AG08395 (cell line): ENCODE measurements around the gene VDR.

ENCODE experiments used
- DNase-seq: peaks from one replicate; pipeline ENCODE4 v3.0.0; 2012; ENCODE audit warnings: mixed read lengths, low spot score

Gene VDR

DNA sequence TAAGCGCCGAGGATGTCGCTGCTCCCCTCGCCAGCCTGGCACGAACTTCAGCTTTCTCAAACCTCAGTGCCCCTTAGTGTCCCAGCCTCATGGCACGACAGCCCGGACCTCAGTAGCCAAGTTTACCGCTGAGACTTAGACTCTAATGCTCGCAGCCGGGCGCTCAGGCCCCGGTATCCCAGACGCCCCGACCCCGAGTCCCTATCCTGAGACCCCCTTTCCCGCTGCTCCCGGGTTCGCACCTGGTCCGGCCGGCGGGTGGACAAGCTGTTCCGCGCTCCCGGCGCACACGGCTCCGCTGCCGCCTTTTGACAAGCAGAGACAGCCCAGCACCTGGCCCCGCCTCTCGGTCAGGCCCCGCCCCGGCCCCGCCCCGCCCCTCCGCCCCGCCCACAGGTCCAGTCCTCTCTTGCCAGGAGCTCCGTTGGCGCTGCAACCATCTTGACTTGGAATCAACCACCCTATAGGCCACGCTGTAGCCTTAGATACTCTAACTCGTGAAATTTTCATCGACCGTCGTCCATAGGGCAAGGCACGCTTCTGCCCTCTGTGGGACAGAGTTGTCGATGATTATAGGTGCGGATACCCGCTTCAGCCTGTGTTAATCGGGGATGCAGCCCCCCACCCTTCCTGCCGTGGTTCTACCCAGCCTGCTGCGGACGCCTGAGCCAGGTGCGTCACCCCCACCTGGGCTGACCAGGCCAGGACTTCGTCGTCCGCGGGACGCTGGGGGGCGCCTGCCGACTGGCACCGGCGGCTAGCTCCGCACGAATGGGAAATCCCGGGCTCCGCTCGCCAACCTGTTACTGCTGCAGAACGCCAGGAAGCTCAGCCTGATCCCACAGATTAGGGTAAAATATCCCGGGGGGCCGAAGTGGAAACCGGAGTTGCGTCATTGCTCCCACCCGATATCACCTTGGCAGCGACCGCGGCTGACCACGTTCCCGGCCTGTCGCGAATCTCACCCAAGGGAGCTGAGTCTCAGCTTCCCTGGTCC lies at the start of gene VDR:
VDR (minus strand) TSS at position 282 of the 997 bp plus-strand sequence. CDS start 25,881 bp downstream, outside the sequence.
- DNase-seq: peak; percentile 91

DNA sequence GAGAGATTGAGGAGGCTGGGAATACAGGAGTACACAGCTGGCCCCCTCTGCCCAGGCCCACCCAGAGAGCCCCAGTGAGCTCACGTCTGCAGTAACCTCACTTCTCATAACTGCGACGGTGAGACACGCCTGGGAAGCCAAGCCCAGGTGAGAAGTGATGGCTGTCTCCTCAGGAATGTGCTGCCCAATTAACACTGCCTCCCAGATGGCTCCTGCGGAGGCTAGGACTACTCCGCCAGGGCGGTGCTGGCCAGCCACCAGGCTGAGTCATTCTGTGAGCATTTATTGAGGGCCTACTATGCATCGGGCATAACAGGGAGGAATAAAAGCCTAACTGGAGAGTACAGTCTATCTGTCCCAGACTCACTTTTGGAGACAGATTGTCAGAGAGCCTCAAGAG lies 49.3 kb upstream of the VDR start:
- DNase-seq: no peak

DNA sequence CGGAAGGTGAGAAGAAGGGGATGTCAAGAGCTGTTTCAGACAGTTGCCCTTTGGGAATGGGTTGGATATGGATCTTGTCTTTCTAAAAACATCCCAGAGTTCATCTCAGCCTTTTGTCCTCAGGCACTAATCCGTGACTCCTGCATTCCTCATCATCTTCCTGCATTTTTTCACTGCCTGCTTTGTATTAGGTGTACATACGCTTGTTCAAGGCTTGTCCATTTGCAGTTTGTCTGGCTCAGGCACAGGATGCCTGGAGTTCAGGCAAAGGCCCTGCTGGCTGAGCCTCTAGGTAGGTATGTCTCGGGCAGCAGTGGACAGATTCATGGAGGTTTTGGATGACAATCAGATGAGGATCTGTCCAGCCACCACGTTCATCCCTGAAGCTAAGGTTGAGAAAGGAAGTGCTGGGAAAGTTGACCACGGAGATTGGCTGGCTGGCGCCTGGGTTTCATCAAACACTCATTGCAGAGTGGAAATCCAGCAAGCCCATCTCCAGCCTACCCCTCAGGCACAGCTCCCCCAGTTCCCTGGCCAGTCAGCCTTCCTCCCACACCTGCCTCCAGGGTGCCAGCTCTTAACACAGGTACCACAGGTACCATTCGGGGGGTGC lies 46.2 kb upstream of the VDR start:
- DNase-seq: no peak

DNA sequence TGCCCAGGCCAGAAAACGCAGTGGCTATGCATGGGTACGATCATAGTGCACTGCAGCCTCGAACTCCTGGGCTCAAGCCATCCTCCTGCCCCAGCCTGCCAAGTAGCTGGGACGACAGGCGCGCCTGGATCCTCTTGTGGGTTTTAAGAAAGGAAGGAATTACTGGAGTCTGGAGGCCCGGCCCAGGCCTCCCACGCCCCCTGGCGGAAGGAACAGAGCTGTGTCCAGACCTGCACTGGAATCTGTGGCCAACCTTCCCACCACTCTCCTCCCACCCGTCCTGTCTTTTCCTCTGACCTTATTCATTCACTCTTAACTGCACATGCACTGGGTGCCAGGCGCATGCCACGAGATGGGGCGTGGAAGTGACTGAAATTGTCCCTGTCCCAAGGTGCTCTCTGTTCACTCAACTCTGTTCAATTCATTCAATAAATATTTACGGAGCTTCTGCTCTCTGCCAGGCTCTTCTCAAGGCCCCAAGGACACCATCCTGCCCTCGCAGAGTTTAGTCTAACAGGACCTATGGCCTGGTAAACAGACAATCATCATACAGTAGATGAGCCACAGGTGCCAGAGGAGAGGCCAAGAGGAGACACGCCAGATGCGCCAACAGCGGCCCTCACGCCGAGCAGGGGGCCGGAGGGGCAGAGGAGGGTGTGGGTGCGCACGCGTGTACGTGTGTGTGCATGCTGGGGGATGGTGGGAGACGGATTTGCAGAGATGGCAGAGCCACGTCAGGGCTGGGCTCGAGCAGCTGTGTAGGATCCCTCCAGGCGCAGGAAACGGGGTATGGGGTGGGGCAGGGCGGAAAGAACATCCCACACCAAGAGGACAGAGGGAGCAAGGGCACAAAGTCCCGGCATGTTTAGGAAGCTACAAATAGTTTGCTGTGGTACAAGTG lies 44.9 kb upstream of the VDR start:
- peak; percentile 93 for DNase-seq

DNA sequence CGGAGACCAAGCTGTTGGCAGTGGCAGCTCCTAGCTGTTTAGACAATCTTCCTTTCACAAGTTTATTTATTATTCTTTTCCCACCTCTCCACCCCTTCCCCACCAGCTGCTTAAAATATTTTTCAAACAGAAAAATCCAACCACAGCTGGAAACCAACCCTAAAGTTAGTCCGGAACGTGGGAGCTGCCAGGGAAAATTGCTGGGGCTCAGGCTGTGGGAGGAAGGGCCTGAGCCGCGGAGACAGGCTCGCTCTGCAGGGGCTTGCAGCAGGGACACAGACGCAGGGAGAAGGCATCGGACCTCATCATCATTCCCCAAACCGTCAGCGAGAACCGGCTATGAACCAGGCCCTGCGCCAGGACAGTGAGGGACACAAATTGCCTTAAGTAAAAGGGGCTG lies 42.5 kb upstream of the VDR start:
- DNase-seq: no peak

DNA sequence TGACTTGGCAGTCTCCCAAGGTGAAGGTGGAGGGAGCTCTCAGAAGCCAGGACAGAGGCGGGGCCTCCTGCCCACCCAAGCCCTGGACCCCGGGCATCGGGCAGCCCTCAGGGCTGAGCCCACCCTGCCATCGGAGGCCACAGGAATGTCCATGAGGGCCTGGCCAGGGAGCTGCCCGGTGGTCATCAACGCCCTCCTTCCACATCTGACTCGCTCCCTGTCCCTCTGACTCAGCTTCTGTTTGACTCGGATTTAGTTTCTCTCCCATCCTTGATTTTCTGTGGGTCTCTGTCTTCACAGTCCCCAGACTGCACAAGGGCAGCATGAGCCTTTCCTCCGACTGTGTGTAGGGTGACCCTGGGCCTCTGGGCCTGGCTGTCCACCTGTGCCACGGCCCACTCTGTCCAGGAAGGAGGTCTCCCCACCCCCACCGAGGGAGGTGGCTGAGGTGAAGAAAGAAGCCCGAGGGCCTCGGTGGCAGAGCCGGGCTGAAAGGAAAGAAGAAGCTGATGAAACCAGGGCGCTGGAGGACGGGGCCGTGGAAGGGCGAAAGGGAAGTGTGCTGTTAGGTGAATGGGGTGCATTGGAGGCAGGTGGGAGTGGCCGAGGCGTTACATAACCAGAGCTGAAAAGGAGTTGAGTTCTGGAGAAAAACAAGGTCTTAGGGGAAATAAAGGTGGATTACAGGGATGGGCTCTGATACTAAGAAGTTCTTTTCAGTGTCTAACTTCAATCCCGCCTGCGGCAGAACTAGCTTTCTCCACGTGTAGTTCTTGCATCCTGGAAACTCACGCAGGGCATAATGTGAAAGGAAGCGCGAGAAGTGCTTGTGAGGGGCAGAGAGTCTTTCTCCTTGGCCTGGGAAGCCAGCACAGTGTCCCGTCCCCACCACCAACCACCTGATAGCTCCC lies 41.9 kb upstream of the VDR start:
- DNase-seq: peak; percentile 71

DNA sequence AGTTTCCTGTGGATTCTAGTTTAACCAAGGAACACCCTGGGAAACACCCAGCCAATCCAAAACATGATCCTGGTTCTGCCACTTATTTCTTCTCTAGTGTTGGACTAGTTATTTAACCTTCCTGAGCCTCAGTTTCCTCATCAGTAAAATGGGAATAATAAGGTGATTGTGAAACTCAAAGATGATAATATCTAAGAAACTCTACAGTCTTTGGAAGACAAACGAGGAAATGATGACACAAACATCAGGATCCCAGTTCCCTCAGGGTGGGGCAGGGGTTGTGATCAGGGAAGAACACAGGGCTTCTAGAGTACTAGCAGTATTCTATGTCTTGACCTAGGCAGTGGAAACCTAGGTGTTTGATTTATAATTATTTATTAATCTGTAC lies 40.5 kb upstream of the VDR start:
- no peak for DNase-seq

DNA sequence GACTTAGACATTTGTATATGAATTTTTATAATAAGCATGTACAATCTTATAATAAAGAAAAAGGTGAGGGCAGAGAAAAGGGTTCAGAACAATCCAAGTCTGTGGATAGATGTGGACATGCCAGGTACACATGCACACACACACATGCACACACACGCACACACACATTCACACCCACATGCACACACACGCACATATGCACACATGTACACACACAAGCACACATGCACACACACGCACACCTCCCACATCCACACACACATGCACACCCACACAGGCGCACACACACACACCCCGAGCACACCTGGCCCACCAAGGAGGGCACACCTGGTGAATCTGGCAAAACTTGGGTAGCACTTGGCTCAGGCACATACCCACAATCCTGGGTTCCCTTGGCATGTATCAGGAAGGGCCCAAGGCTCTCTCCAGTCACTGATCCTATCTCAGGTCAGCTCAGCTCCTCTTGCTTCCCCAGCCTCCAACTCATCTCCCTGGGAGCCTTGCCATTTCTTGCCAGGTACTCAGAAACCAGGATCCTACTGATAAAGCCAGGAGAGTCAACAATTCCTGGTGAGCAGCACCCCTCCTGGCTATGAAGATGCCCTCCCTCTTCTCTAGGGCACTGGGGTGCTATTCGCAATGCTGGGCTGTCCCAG lies 40.0 kb upstream of the VDR start:
- DNase-seq: no peak

DNA sequence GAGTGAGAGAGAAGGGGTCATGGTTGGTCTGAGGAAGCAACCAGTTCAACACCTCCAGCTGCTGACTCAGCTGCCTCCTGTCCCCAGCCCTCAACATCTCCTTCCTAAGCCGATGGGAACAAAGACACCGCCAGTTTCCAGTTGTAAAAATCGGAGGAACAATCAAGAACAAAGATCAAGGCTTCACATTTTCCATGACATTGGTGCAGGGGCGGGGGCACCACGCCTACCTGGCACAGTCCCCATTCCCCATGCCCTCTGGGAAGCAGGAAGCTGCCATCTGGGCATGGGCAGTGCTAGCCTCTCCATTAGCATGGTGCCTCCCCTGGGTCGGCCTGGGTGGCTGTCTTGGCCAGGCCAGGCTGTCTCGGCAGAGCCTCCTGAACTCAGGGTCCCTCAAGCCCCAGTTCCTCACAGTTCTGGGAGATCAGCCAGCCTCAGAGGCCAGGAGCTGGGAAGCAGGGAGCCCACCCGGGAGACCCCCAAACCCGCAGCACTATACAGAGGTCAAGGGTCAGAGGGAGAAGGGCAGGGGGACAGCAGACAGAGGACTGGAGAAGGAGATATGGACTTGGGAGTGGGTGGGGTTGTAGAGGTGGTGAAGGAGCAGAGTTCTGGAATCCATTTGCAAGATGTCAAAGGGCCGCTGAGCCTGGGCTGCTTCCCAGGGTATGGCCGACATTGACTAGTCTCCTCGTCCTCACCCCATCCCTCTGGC lies 39.0 kb upstream of the VDR start:
- DNase-seq: no peak

DNA sequence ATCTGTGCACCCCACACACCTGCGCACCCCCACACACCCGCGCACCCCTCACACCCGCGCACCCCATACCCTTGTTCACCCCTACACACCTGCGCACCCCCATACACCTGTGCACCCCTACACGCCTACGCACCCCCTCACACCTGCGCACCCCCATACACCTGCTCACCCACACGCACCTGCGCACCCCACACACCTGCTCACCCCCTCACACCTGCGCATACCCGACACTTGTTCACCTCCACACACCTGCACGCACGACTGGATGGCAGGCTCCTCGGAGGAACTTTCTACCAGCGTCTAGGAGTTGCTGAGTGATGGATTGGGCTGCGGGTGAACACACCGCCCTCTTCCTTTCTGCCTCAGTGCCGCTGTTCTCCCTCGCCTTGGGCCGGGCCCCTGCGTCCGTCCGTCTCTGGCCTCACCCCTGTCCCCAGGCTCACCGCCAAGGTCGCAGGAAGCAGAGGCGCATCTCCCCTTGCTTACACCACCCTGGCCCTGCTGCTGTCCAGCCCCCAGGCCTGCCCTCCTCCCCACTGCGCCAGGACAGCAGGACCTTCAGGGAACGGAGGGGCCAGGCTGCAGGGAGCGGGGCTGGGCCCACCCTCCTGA lies 37.9 kb upstream of the VDR start:
- DNase-seq: no peak

DNA sequence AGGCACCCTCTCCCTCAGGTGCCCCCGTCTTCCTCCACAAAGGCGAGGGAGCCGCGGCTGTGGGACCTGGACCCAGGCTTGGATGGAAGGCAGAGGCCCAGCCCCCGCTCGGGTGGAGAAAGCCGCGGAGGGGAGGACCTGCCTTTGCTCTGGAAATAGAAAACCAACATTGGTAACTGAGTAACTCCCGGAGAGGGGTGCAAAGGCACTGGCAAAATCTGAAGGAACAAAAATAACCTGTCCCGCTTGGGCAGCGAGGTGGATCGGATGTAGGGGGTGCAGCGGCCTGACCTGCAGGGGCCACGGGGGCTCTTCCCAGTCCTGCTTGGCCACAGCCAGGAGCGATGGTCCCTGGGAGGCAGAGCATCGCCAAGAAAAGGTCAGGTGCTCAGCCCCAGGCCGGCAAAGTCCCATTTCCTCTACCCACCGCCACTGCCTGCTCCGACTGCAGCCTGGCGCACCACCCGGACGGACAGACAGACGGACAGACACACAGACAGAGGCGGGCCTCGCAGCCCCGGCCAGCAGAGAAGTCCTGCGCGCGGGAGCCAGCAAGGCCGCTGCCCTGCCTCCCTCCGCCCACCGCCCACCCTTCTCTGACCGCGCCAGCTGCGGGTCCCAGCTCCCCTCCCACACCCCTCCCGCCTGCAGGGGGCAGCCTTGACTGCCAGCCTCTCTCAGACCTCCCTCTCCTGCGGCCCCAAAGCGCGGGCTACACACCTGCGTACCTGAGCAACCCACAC lies 37.2 kb upstream of the VDR start:
- no peak for DNase-seq

DNA sequence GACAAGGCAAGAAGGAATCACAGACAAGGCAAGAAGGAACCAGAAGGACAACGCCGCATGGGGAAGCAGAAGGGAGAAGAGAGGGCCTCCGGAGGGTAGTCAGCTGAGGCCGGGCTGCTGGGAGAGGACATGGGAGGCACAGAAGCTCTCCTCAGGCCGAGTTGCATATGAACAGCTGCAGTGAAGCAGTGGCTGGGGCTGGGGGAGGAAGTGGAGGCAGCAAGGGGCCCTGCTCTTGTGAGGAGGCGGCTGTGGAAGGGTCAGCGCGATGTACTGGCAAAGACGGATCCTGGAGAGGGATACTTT lies 36.6 kb upstream of the VDR start:
- DNase-seq: no peak

DNA sequence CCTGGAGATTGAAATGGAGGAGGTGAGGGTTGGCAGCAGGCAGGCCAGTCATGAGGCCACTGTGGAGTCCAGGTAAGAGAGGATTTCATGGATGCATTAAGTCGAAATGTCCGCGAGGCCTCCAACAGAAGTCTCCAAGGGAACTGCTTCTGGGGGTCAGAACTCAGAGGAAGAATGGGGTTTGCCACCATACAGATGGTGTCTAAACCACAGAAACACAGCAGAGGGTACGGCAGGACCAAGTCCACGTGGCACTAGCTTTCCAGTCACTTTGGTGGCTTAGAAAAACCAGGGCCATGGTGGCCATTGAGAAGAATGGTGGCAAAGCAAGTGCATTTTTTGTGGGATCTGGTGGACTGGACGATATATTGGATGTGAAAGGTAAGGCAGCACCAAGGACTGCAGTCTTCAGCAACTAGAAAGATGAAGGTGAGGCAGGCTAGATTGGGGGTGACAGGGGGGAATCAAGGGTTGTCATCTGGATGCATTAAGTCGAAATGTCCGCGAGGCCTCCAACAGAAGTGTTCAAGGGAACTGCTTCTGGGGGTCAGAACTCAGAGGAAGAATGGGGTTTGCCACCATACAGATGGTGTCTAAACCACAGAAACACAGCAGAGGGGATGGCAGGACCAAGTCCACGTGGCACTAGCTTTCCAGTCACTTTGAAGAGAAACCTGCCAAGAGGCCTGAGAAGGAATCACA lies 36.1 kb upstream of the VDR start:
- no peak for DNase-seq

DNA sequence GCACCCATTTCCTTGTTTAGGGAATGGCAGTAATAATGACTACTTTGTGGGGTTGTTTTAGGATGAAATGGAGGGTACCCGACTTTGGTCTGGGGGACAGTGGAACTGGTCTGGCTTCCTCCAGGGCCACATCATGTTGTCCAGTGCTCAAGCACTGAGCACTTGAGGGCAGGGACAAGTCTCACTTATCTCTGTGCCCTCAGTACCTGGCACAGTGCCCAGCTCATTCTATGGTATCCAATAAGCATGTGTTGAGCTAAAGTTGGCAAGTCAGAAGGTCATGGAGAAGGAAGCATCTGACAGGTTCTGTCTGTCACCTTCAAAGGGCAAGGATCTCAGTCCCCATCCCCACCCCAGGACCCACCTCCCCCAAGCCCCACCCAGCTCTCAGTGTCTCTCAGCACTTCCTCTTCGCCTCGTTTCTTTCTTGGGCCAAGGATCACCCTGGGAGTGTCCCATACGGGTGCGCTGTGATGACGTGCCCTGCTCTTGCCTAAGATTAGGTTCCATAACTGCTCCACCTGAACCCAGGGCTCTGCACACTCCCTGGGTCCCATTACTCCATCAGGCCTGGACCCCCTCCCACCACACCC lies 34.3 kb upstream of the VDR start:
- no peak for DNase-seq

DNA sequence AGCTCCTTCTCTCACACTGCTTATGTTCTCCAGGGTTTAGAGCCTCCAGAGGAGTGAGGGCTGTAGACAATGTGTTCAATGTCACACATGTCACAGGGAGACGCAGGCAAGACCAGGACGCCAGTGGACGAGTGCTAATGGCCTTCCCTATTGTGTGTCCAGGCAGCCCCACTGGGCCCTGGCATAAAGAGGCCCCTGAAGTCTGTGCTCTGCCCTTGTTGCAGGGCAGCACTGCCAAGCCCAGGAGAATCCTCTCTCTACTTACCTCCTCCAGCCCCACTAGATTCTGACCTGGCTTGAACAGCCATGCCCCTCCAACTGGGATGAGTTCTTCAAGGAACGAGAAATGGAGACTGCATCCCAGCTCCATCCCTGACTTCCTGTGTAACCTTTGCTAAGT lies 33.8 kb upstream of the VDR start:
- DNase-seq: no peak

DNA sequence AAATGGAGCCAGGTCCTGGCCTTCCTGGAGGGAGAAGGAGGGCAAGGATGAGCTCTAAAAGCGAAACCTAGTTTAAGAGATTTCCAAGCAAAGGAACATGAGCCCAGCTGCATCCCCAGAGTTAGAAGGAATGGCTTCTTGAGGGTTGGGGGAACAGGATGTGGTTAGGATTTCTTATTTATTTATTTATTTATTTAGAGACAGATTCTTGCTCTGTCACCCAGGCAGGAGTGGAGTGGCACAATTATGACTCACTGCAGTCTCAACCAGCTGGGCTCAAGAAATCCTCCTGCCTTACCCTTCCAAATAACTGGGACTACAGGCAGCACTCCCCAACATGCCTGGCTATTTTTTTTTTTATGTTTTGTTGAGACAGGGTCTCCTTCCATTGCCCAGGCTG lies 33.3 kb upstream of the VDR start:
- peak; percentile 49 for DNase-seq

DNA sequence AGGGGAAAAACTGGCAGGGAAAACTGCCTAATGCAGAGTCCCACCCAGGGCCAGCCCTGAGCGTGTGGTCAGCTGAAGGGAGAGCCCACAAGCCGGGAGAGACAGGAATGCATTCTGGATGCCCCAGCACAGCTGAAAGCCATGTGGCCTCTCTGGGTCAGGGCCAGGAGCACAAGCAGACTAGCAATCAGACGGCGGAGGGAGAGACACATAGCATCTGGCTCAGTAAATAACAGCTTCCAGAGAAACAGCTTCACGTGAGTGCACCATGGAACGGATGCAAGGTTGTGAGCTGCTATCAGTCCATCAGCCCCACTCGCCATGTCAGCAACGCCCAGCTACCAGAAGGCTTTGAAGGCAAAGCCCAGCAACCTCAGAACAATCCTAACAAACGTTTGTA lies 30.4 kb upstream of the VDR start:
- peak; percentile 92 for DNase-seq

DNA sequence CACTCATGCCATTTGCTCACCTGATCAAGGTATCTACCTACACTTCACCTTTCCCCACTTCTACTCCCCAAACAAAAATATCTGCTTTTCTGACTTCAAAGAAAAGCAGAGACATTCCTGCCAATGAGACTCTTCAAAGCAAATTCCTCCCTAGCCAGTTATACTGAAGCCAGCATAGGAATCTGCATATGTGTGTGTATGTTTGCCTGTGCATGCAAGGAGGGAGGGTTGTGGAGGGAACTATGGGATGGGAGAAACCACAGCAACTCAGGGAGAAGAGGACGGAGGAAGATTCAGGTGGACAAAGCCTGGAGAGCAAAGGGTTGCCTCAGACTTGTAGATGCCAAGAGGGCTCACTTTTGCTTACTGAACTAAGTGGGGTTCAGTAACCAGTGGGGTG lies 26.4 kb upstream of the VDR start:
- no peak for DNase-seq
